Endodermal cell (in vitro differentiated cells): ENCODE data around the gene ZNF780A. TPM values are rescaled to one million over a fixed set of nuclear protein-coding genes. Genes with fewer than 3 reads are reported as not detected.
A peak's percentile ranks its signal among the peaks of the same experiment; 100 is the strongest.
"Not testable (repeated sequence)": the region's sequence is repeated elsewhere in the genome, so short reads cannot be mapped to it uniquely, and the experiment has no call there.

Experiments used
- DNase-seq: peaks from one replicate; pipeline ENCODE4 v3.0.0-alpha.2; 2017
- H3K27ac ChIP-seq: 2 replicates; pipeline ENCODE4 v1.5.1; 2013; ENCODE audit warnings: mild to moderate bottlenecking, low read depth, low read length, moderate library complexity
- H3K27me3 ChIP-seq: 2 replicates; pipeline ENCODE4 v1.6.1; 2013; ENCODE audit warnings: mild to moderate bottlenecking, low read length, moderate library complexity; ENCODE audit not compliant: insufficient read depth, control insufficient read depth, poor library complexity, severe bottlenecking
- H3K36me3 ChIP-seq: 2 replicates; pipeline ENCODE4 v1.7.0; 2013; ENCODE audit warnings: mild to moderate bottlenecking, low read length, moderate library complexity; ENCODE audit not compliant: control insufficient read depth, insufficient read depth
- H3K4me1 ChIP-seq: one replicate; pipeline ENCODE4 v1.7.0; 2013; ENCODE audit warnings: low read length; ENCODE audit not compliant: control insufficient read depth, insufficient read depth
- H3K4me3 ChIP-seq: 2 replicates; pipeline ENCODE4 v1.5.1; 2013; ENCODE audit warnings: mild to moderate bottlenecking, low read length, moderate library complexity
- H3K9ac ChIP-seq: 2 replicates; pipeline ENCODE4 v1.6.1; 2013; ENCODE audit warnings: mild to moderate bottlenecking, low read length, moderate library complexity; ENCODE audit not compliant: poor library complexity, severe bottlenecking; ENCODE audit errors: extremely low read depth
- H3K9me3 ChIP-seq: 2 replicates; pipeline ENCODE4 v1.6.1; 2013; ENCODE audit warnings: mild to moderate bottlenecking, low read length, moderate library complexity; ENCODE audit not compliant: control insufficient read depth
- H3K27ac Mint-ChIP-seq: 2 replicates; pipeline ENCODE4 v1.8.0; 2020; ENCODE audit warnings: mixed read lengths
- H3K27me3 Mint-ChIP-seq: 2 replicates; pipeline ENCODE4 v1.8.0; 2021; ENCODE audit warnings: mild to moderate bottlenecking, mixed read lengths; ENCODE audit not compliant: insufficient read depth
- H3K36me3 Mint-ChIP-seq: 2 replicates; pipeline ENCODE4 v1.8.0; 2020; ENCODE audit warnings: low read depth, mixed read lengths
- H3K4me1 Mint-ChIP-seq: 2 replicates; pipeline ENCODE4 v1.8.0; 2020; ENCODE audit warnings: mixed read lengths
- H3K4me3 Mint-ChIP-seq: 2 replicates; pipeline ENCODE4 v1.8.0; 2020; ENCODE audit warnings: mild to moderate bottlenecking, moderate library complexity, mixed read lengths
- H3K9me3 Mint-ChIP-seq: 2 replicates; pipeline ENCODE4 v1.8.0; 2020; ENCODE audit warnings: mild to moderate bottlenecking, mixed read lengths
- WGBS, 2 experiments: methylation state at CpG; one replicate each; pipeline versions ENCODE4 v1.1.5 to v1.1.7; 2013; ENCODE audit warnings: missing lambda C conversion rate in 2 of 2, mixed read lengths in 1 of 2; ENCODE audit not compliant: insufficient coverage in 1 of 2, insufficient read length in 1 of 2; 5-methylcytosine and 5-hydroxymethylcytosine counted together
- total RNA-seq, 2 donors: library from RNA; stranded (reverse); fragmentation: NEBNext Ultra II Directional in 1 of 2; extraction: Animal tissue kit (Norgen Biotek cat#: 25700) in 1 of 2; gene quantifications; 2 replicates in 1 of 2; 3 replicates in 1 of 2; pipeline ENCODE4 v1.2.1, GENCODE V29; 2021
- TF ChIP-seq, protein P1 (sequence below): fragments of 200-600 bp; sonication (generic); conservative IDR thresholded peaks from 2 replicates; pipeline ENCODE4 v1.5.0; 2021; ENCODE audit warnings: antibody characterized with exemption, mild to moderate bottlenecking

Gene ZNF780A
- total RNA-seq, 2 donors from 2014 or later = 20.5 to 21.2 TPM

DNA sequence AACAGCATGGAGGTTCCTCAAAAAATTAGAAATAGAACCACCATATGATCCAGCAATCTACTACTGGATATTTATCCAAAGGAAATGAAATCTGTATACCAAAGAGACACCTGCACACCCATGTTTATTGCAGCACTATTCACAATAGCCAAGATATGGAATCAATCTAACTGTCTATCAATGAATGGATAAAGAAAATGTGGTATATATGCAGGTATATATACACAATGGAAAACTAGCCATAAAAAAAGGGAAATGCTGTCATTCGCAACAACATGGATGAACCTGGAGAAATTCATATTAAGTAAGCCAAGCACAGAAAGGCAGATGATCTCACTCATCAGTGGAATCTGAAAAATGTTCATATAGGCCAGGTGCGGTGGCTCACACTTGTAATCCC, 37.3 kb downstream of the ZNF780A start:
- TF ChIP-seq, protein P1, sequence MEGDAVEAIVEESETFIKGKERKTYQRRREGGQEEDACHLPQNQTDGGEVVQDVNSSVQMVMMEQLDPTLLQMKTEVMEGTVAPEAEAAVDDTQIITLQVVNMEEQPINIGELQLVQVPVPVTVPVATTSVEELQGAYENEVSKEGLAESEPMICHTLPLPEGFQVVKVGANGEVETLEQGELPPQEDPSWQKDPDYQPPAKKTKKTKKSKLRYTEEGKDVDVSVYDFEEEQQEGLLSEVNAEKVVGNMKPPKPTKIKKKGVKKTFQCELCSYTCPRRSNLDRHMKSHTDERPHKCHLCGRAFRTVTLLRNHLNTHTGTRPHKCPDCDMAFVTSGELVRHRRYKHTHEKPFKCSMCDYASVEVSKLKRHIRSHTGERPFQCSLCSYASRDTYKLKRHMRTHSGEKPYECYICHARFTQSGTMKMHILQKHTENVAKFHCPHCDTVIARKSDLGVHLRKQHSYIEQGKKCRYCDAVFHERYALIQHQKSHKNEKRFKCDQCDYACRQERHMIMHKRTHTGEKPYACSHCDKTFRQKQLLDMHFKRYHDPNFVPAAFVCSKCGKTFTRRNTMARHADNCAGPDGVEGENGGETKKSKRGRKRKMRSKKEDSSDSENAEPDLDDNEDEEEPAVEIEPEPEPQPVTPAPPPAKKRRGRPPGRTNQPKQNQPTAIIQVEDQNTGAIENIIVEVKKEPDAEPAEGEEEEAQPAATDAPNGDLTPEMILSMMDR = no peak
- Histone ChIP-seq H3K4me3 (peak overlapping the region; percentile 32), H3K27ac (no peak overlapping the region), H3K9ac (no peak overlapping the region), H3K9me3 (peaks cover 57% of the 10 kb centered on the region), H3K27me3 (no peaks in the 10 kb centered on the region), H3K4me1 (no peaks in the 10 kb centered on the region), H3K36me3 (peaks cover 19% of the 10 kb centered on the region)
- peaks cover 34% of the 10 kb centered on the region for H3K9me3 Mint-ChIP-seq
- no peak overlapping the region for H3K4me3 Mint-ChIP-seq
- no peak overlapping the region for H3K27ac Mint-ChIP-seq
- no peaks in the 10 kb centered on the region for H3K27me3 Mint-ChIP-seq
- WGBS, 2 experiments = 93 to 94% methylated on average over 2 of the region's 2 CpGs
- H3K4me1 Mint-ChIP-seq = peaks cover 12% of the 10 kb centered on the region
- DNase-seq = no peak
- peaks cover 51% of the 10 kb centered on the region for H3K36me3 Mint-ChIP-seq

DNA sequence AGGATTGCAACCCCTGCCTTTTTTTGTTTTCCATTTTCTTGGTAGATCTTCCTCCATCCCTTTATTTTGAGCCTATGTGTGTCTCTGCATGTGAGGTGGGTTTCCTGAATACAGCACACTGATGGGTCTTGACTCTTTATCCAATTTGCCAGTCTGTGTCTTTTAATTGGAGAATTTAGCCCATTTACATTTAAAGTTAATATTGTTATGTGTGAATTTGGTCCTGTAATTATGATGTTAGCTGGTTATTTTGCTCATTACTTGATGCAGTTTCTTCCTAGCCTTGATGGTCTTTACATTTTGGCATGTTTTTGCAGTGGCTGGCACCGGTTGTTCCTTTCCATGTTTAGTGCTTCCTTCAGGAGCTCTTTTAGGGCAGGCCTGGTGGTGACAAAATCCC, 49.0 kb downstream of the ZNF780A start:
- H3K4me3 ChIP-seq, H3K27ac Mint-ChIP-seq, H3K27ac ChIP-seq, H3K9ac ChIP-seq, H3K4me3 Mint-ChIP-seq, H3K27me3 ChIP-seq, DNase-seq, H3K27me3 Mint-ChIP-seq, H3K4me1 ChIP-seq, H3K4me1 Mint-ChIP-seq: not testable (repeated sequence)
- Histone ChIP-seq H3K36me3 (peaks cover 42% of the 10 kb centered on the region), H3K9me3 (peaks cover 53% of the 10 kb centered on the region)
- peaks cover 60% of the 10 kb centered on the region for H3K36me3 Mint-ChIP-seq
- H3K9me3 Mint-ChIP-seq = peaks cover 82% of the 10 kb centered on the region
- WGBS, 2 experiments = 100% methylated on average over 1 of the region's 1 CpG; no CpG with 5 or more reads in 1 of the 2 experiments

DNA sequence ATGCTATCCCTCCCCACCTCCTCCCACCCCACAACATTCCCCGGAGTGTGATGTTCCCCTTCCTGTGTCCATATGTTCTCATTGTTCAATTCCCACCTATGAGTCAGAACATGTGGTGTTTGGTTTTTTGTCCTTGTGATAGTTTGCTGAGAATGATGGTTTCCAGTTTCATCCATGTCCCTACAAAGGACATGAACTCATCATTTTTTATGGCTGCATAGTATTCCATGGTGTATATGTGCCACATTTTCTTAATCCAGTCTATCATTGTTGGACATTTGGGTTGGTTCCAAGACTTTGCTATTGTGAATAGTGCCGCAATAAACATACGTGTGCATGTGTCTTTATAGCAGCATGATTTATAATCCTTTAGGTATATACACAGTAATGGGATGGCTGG, 52.7 kb downstream of the ZNF780A start:
- not testable (repeated sequence) for H3K4me3 Mint-ChIP-seq, H3K27me3 ChIP-seq, H3K27ac Mint-ChIP-seq, H3K4me1 ChIP-seq, H3K4me3 ChIP-seq, DNase-seq, H3K27me3 Mint-ChIP-seq, H3K4me1 Mint-ChIP-seq, H3K27ac ChIP-seq, H3K9ac ChIP-seq
- peaks cover 53% of the 10 kb centered on the region for H3K9me3 ChIP-seq
- H3K36me3 Mint-ChIP-seq = peaks cover 59% of the 10 kb centered on the region
- peaks cover 42% of the 10 kb centered on the region for H3K36me3 ChIP-seq
- peaks cover 82% of the 10 kb centered on the region for H3K9me3 Mint-ChIP-seq
- WGBS, 2 experiments = no CpG with 5 or more reads among the region's 3 CpGs

DNA sequence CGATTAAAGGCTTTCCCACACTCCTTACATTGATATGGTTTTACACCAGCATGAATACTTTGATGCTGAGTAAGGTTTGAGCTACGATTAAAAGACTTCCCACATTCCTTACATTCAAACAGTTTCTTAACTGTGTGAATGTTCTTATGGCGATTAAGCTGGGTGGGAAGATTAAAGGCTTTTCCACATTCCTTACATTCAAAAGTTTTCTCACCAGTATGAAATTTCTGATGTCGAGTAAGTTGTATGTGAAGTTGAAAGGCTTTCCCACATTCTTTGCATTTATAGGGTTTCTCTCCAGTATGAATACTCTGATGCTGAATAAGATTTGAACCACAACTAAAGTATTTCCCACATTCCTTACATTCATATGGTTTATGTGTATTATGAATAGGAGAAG, 54.7 kb downstream of the ZNF780A start:
- H3K4me3 Mint-ChIP-seq = no peak overlapping the region
- Histone ChIP-seq H3K9me3 (peaks cover 67% of the 10 kb centered on the region), H3K9ac (no peak overlapping the region), H3K27me3 (no peaks in the 10 kb centered on the region), H3K4me1 (no peaks in the 10 kb centered on the region), H3K36me3 (peaks cover 52% of the 10 kb centered on the region), H3K4me3 (peak overlapping the region; percentile 66), H3K27ac (no peak overlapping the region)
- TF ChIP-seq, protein P1 = no peak
- H3K4me1 Mint-ChIP-seq = no peaks in the 10 kb centered on the region
- no peaks in the 10 kb centered on the region for H3K27me3 Mint-ChIP-seq
- H3K36me3 Mint-ChIP-seq = peaks cover 56% of the 10 kb centered on the region
- DNase-seq = no peak
- WGBS, 2 experiments = 88% methylated on average over 4 of the region's 4 CpGs; no CpG with 5 or more reads in 1 of the 2 experiments
- H3K9me3 Mint-ChIP-seq = peaks cover 84% of the 10 kb centered on the region
- H3K27ac Mint-ChIP-seq = no peak overlapping the region
